NCI-H748 treated with DMSO at 0.1 percent for 48 hours (cell line): ENCODE results near the gene GPRC5A.

Experiments
- DNase-seq: peaks from one replicate; lab custom pipeline; 2025; lab: John Stamatoyannopoulos, UW

GPRC5A gene

GRCh38 chr12:12941450-12942350, 50.3 kb downstream of the GPRC5A start:
- DNase-seq: no peak

DNA sequence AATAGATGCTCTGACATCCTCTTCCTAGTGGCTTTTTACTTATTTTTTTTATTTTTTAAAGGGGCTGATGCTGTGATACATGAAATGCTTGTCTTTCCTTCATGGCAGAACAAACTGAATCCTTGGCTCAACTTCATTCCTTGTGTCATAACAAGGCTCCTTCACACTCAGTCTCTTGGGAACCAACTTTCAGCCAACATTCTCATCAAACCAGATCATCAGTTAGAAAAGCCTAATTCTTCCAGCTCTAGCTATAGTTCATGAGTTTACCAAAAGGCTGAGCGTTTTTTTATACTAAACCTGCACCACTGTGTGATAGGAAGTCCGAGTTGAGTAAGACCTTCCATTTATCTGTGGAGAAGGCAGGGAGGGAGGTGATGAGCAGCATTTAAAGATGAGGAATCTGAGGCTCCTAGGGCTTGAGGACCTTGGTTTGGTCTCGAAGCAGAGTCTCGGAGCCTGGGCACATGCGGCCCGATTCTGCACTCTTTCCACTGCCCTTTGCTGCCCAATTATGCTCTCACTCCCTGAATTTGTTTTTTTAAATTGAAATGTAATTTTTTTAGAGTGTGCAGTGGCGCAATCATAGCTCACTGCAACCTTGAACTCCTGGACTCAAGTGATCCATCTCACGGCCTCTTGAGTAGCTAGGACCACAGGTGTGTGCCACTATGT, 52.4 kb downstream of the GPRC5A start:
- DNase-seq: no peak

GRCh38 chr12:12945591-12945990, 54.2 kb downstream of the GPRC5A start:
- no peak for DNase-seq

DNA sequence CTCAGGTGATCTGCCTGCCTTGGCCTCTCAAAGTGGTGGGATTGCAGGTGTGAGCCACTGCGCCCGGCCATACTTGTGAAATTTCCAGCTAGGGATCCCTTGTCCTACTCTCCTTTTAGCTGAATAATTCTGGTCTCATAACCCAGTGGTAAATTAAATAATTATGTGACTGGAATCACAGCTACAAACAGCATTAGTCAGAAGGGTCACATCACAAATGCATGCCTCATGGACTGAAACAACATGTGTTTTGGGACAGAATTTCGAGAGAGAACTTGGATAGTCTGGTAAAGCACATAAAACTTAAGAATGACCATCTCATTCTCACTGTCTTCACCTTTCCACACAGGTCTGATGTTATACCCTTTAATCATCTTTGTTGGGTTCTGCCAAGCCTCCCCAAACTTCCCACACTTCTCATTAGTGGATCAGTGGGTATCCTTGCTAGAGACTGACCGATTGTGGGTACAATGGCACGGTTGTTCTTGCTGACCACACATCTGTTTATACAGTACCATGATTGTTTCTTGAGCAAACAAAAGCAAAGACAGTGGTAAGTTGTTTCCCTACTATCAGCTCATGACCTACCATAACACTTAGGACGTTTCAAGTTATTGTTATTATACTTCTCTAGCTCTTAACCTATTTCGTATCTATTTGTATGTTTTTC, 55.5 kb downstream of the GPRC5A start:
- no peak for DNase-seq

DNA sequence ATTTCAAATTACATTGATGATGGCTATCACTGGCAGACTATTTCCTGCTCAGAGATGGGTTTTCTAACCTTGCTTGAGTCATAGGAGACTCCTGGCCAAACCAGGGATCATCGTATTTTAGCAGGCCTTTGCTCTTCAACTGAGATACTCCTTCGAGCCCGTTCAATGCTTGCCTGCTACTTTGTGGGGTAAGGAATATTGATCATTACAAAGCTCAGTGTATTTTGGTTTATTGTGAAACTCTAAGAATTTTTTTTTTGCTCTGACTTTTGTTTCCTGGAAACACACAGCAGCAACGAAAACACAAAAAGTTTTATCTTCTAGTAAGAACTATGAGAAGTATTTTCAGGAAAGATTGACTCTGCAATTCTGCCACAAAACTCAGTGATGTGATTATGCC, 56.5 kb downstream of the GPRC5A start:
- no peak for DNase-seq

GRCh38 chr12:12951504-12951903, 60.1 kb downstream of the GPRC5A start:
- no peak for DNase-seq

- DNase-seq: no peak
Measured at GRCh38 chr12:12952036-12952435, 60.7 kb downstream of the GPRC5A start, which contains the start of gene GPRC5D. Gene GPRC5D (minus strand): TSS chr12:12952170. CDS start chr12:12950384, 1,786 bp downstream.

- DNase-seq: no peak
Measured at GRCh38 chr12:12954356-12954755, 63.0 kb downstream of the GPRC5A start.

DNA sequence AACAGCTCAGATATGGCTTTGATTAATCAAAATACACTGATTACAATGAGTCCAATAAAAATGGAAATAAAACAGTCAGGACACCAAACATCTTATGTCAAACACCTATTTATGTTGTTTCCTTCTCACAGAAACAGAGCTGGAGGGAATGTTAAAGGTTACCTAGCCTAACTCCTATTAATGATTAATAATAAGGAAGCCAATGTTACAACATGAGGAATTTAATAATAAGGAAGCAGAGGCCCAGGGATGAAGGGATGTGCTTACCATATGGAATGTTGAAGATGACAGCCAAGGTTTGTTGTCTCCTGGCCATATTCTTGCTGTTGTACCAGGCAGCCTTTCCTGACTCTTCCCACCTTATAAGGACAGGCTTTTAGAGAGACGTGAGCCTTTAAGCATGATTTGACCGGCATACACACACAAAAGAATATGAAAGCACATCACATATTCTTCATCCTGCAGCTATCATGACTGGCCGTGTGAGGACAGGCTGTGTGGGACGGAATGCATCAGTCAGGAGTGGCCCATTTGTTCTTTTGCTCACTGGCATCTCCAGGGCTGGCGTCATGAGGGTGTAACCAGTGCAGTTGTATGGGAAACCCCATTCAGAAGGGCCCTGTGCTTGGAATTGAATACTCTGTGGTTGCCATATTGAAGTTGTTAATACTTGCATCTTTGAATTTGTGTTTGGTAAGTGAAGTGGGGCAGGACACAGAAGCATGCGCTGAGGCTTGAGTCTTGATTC, 63.7 kb downstream of the GPRC5A start:
- no peak for DNase-seq

DNA sequence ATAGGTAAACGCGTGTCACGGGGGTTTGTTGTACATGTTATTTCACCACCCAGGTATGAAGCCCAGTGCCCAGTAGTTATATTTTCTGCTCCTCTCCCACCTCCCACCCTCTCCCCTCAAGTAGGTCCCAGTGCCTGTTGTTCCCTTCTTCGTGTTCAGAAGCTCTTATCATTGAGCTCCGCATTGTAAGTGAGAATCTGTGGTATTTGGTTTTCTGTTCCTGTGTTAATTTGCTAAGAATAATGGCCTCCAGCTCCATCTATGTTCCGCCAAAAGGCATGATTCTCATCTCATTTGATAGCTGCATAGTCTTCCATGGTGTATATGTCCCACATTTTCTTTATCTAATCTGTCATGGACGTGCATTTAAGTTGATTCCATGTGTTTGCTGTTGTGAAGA, 67.5 kb downstream of the GPRC5A start:
- no peak for DNase-seq

GRCh38 chr12:12960639-12961209, 69.4 kb downstream of the GPRC5A start:
- no peak for DNase-seq

- DNase-seq: no peak
Measured at GRCh38 chr12:12964255-12964654, 72.9 kb downstream of the GPRC5A start.

DNA sequence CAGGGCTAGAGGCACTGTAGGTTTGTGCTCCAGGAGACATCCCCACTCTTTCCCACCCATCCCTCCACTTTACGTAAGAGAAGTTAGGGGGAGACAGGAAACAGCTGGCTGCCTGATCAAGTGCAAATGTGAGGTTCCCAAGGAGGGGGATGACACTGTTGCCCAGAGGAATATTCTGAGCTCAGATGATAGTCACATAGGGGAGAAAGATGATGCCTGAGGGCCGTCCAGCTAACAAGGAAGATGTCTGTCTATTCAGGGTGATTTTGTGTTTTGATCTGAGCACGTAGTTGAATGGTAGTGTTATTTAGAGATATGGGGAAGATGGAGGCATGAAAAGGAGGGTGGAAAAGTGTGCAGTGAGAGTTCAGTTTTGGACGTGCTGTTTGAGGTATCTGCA, 74.5 kb downstream of the GPRC5A start:
- no peak for DNase-seq
